GM18520 (cell line): Measurements from ENCODE around the gene RXRG.

Source experiments
- ATAC-seq: cut with Tn5 transposase; IDR thresholded peaks from one replicate; pipeline ENCODE4 v1.9.1; 2021; ENCODE audit not compliant: unreplicated experiment

The RXRG gene

GRCh38 chr1:165411396-165411795 lies 33.5 kb downstream of the RXRG start:
- ATAC-seq, result no peak

- no peak for ATAC-seq
Observed at GRCh38 chr1:165409657-165410358, 35.1 kb downstream of the RXRG start.

GRCh38 chr1:165408518-165408917 lies 36.4 kb downstream of the RXRG start:
- ATAC-seq, result no peak

- no peak for ATAC-seq
Observed at GRCh38 chr1:165407398-165407797, 37.5 kb downstream of the RXRG start.

- ATAC-seq, result no peak
Observed at GRCh38 chr1:165403835-165404482, 41.0 kb downstream of the RXRG start.

GRCh38 chr1:165402517-165403111 lies 42.3 kb downstream of the RXRG start:
- ATAC-seq, result no peak

GRCh38 chr1:165397944-165398343 lies 47.0 kb downstream of the RXRG start:
- no peak for ATAC-seq

GRCh38 chr1:165395901-165396300 lies 49.0 kb downstream of the RXRG start:
- no peak for ATAC-seq

- peak; percentile 38 for ATAC-seq
Observed at GRCh38 chr1:165395478-165395877, 49.4 kb downstream of the RXRG start.

- ATAC-seq, result peak; percentile 92
Observed at GRCh38 chr1:165392634-165393571, 52.0 kb downstream of the RXRG start.

- ATAC-seq, result no peak
Observed at GRCh38 chr1:165389609-165390008, 55.3 kb downstream of the RXRG start.

- ATAC-seq, result no peak
Observed at GRCh38 chr1:165387961-165388360, 57.0 kb downstream of the RXRG start.

- no peak for ATAC-seq
Observed at GRCh38 chr1:165387505-165387904, 57.4 kb downstream of the RXRG start.

- no peak for ATAC-seq
Observed at GRCh38 chr1:165383599-165384405, 61.1 kb downstream of the RXRG start.

GRCh38 chr1:165383067-165383466 lies 61.9 kb downstream of the RXRG start:
- no peak for ATAC-seq

- no peak for ATAC-seq
Observed at GRCh38 chr1:165381745-165382505, 63.0 kb downstream of the RXRG start.

GRCh38 chr1:165376811-165377311 lies 68.1 kb downstream of the RXRG start:
- ATAC-seq, result no peak

- ATAC-seq, result no peak
Observed at GRCh38 chr1:165376041-165376810, 68.7 kb downstream of the RXRG start.

GRCh38 chr1:165375623-165376022 lies 69.3 kb downstream of the RXRG start:
- ATAC-seq, result no peak
